Measurements from ENCODE around the gene SLC25A39. TPM values are rescaled to one million over a fixed set of nuclear protein-coding genes. Genes with fewer than 3 reads are reported as not detected.

Gene SLC25A39
- total and polyA plus RNA-seq, 12 donors = 36.3 to 105 (median 44.6) TPM

DNA sequence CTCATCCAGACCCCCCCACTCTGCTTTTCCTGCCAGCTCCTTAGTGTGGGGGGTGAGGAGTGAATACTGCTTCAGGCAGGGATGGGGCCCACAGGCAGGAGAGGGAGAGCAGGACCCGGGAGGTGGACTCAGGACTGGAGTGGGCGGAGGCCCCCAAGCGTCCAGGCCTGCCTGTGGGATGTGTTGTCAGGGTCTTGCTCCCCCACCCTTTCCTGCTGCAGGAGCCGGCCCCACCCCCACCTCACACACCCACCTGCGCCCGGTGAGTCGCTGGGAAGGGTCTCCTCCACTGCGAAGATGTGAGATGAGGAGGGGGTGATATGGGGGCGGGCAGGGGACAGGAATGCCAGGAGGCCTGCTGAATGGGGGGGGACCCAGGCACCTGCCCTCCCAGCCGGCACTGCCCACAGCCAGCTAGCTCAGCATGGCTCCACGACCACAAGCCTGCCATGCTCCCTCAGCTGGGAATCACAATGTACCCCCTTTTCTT is 37.9 kb upstream of the SLC25A39 start:
- Histone ChIP-seq H3K4me1 (peaks cover 0 to 32% (median 17%) of the 10 kb centered on the region in 9 donors), H3K27me3 (peaks cover 0 to 41% (median 0%) of the 10 kb centered on the region in 7 donors), H3K36me3 (no peaks in the 10 kb centered on the region), H3K27ac (no peak overlapping the region), H3K4me3 (peak overlapping the region in 8 of 10 donors; percentile 46 to 78 (median 68)), H3K9me3 (no peaks in the 10 kb centered on the region)
- TF ChIP-seq CTCF (IDR thresholded peaks at IDR 0.05) = no peak
- DNase-seq (peak in 1 of 2 donors; percentile 12), ATAC-seq (peak in 6 of 8 donors; percentile 5 to 30 (median 14))
- intact Hi-C loops (cut with DNase I) = no loop called here
- WGBS, 2 donors = 19 to 29% methylated on average over 9 to 11 of the region's 11 CpGs

GRCh38 chr17:44361292-44362260 is 37.0 kb upstream of the SLC25A39 start:
- ATAC-seq (peak in 2 of 8 donors; percentile 3 to 19), DNase-seq (no peak)
- Histone ChIP-seq H3K4me1 (peaks cover 0 to 32% (median 17%) of the 10 kb centered on the region in 9 donors), H3K4me3 (peak overlapping the region in 1 of 10 donors; percentile 78), H3K9me3 (no peaks in the 10 kb centered on the region), H3K27ac (no peak overlapping the region), H3K27me3 (peaks cover 0 to 41% (median 0%) of the 10 kb centered on the region in 7 donors), H3K36me3 (no peaks in the 10 kb centered on the region)
- TF ChIP-seq CTCF (IDR thresholded peaks at IDR 0.05) = no peak
- intact Hi-C loops (cut with DNase I) = no loop called here
- 56 to 59% methylated on average over 11 of the region's 11 CpGs for WGBS, 2 donors

DNA sequence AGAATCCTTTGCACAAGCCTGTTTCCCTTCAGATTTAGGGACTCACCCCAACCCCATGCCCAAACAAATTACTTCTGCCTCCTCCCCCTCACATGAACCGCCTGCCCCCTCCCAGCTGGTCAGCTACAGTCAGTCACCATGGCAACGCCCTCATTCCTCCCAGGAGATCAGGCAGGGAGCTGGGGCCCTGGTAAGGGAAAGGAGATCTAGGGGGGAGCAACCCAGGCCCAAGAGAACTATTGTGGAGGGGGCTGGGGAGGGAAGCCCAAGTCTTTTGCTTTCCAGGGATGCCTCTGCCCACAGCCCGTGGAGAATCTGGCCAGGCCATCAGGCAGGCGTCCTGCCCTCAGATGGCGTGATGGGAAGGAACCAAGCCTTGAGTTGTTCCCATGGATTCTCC is 36.2 kb upstream of the SLC25A39 start:
- Histone ChIP-seq H3K4me3 (no peak overlapping the region), H3K9me3 (no peaks in the 10 kb centered on the region), H3K27me3 (peaks cover 0 to 34% (median 0%) of the 10 kb centered on the region in 7 donors), H3K27ac (no peak overlapping the region), H3K36me3 (no peaks in the 10 kb centered on the region), H3K4me1 (peaks cover 0 to 32% (median 17%) of the 10 kb centered on the region in 9 donors)
- ATAC-seq (peak in 2 of 8 donors; percentile 13 to 28), DNase-seq (no peak)
- no peak for TF ChIP-seq CTCF (IDR thresholded peaks at IDR 0.05)
- WGBS, 2 donors = 56 to 58% methylated on average over 5 of the region's 5 CpGs
- intact Hi-C loops (cut with DNase I) = no loop called here

DNA sequence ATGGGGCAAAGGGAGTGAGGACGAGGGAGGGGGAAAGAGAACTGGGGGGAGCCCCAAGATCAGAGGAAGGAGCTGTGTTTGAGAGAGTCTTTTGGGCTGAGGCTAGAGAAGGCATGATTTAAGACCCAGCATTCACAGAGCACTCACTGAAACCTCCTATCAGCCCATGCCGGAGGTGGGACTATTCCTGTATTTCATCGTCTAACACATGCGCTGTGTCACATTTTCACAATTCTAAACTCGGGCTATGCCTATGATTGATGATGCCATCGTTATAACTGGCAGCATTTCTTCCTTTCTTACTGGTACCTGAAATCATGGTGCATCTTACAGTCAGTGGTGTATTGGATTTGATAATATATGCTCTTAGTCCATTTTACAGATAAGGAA is 35.5 kb upstream of the SLC25A39 start:
- no peak for TF ChIP-seq CTCF (IDR thresholded peaks at IDR 0.05)
- H3K36me3 ChIP-seq = no peaks in the 10 kb centered on the region
- WGBS, 2 donors = 63 to 71% methylated on average over 6 of the region's 6 CpGs
- no peaks in the 10 kb centered on the region for H3K9me3 ChIP-seq
- H3K4me1 ChIP-seq = peaks cover 0 to 32% (median 17%) of the 10 kb centered on the region in 9 donors
- peaks cover 0 to 30% (median 0%) of the 10 kb centered on the region in 7 donors for H3K27me3 ChIP-seq
- DNase-seq = no peak
- intact Hi-C loops (cut with DNase I) = no loop called here
- ATAC-seq = no peak
- H3K27ac ChIP-seq = no peak overlapping the region
- no peak overlapping the region for H3K4me3 ChIP-seq

Measured in heart right ventricle (tissue), 16 donors.